SIG-M5 treated with dmso at 0.1 percent for 504 hours (cell line): ENCODE measurements around the gene TLX3.
A peak's percentile ranks its signal among the peaks of the same experiment; 100 is the strongest.

Experiments used
- DNase-seq: peaks from one replicate; lab custom pipeline; 2025; ENCODE audit not compliant: unreplicated experiment; lab: John Stamatoyannopoulos, UW

The TLX3 gene

GRCh38 chr5:171300358-171300757, 8.7 kb upstream of the TLX3 start:
- DNase-seq: no peak

- no peak for DNase-seq
Measured at GRCh38 chr5:171306166-171306565, 2.9 kb upstream of the TLX3 start.

GRCh38 chr5:171306781-171307591, 2.1 kb upstream of the TLX3 start:
- DNase-seq: no peak

GRCh38 chr5:171307789-171308452, 1.1 kb upstream of the TLX3 start:
- DNase-seq: no peak

GRCh38 chr5:171309276-171310211, 496 bp downstream of the TLX3 start:
- DNase-seq: no peak

GRCh38 chr5:171310212-171310818, 1.3 kb downstream of the TLX3 start:
- no peak for DNase-seq

- DNase-seq: no peak
Measured at GRCh38 chr5:171310819-171311321, 1.8 kb downstream of the TLX3 start.

- peak; percentile 5 for DNase-seq
Measured at GRCh38 chr5:171311322-171312077, 2.5 kb downstream of the TLX3 start.

GRCh38 chr5:171312129-171312974, 3.3 kb downstream of the TLX3 start:
- DNase-seq: no peak

- DNase-seq: no peak
Measured at GRCh38 chr5:171313481-171314206, 4.6 kb downstream of the TLX3 start.

- DNase-seq: no peak
Measured at GRCh38 chr5:171314728-171315385, 5.8 kb downstream of the TLX3 start.

- DNase-seq: no peak
Measured at GRCh38 chr5:171315386-171315891, 6.4 kb downstream of the TLX3 start.

- DNase-seq: no peak
Measured at GRCh38 chr5:171315925-171316257, 6.8 kb downstream of the TLX3 start.

GRCh38 chr5:171316258-171317121, 7.4 kb downstream of the TLX3 start:
- DNase-seq: no peak

- no peak for DNase-seq
Measured at GRCh38 chr5:171317230-171317629, 8.2 kb downstream of the TLX3 start.

GRCh38 chr5:171318026-171318425, 9.0 kb downstream of the TLX3 start:
- no peak for DNase-seq

- DNase-seq: no peak
Measured at GRCh38 chr5:171321447-171321846, 12.4 kb downstream of the TLX3 start.
